Neural progenitor cell (in vitro differentiated cells): Measurements from ENCODE around the gene OSTF1.

Experiments used
- CTCF ChIP-seq: fragments of 200-600 bp; sonication (generic); IDR thresholded peaks from 2 replicates; pipeline ENCODE4 v1.5.1; 2017; ENCODE audit warnings: antibody characterized with exemption, mild to moderate bottlenecking
- EZH2 ChIP-seq: fragments of 200-600 bp; sonication (generic); IDR thresholded peaks from 2 replicates; pipeline ENCODE4 v1.6.1; 2017; ENCODE audit warnings: antibody characterized with exemption, mild to moderate bottlenecking, moderate library complexity
- EZH2phosphoT487 ChIP-seq: fragments of 200-600 bp; sonication (generic); IDR thresholded peaks from 2 replicates; pipeline ENCODE4 v1.6.1; 2017; ENCODE audit warnings: antibody characterized with exemption

- TF ChIP-seq EZH2 (no peak), CTCF (no peak), EZH2phosphoT487 (no peak)
These were observed 43.4 kb downstream of the OSTF1 start for GRCh38 chr9:75131700-75132099.
